ENCODE measurements around the gene HSPG2. TPM values are rescaled to one million over a fixed set of nuclear protein-coding genes. Genes with fewer than 3 reads are reported as not detected.
"Not testable (repeated sequence)": the region's sequence is repeated elsewhere in the genome, so short reads cannot be mapped to it uniquely, and the experiment has no call there.

Gene HSPG2
- 1.2 and 1.7 TPM in 2 replicates for total RNA-seq

DNA sequence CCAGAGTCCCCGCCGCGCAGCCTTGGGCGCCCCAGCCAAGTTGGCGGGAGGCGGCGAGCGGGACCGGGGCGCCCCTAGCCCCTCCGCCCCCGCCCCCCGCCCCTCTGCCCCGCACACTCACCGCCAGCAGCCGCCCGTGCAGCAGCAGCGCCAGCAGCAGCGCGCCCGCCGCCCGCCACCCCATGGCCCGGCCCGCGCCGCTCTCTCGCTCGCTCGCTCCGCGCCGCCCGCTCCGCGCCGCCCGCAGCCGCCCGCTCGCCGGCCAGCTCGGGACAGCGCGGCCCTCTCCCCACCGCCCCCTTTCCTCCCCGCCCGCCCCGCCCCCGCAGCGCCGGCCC lies at the start of gene HSPG2:
TSS of gene HSPG2 (minus strand) at position 277 of the 338 bp plus-strand sequence. CDS start at position 184, 93 bp downstream.
- Mint-ChIP-seq H3K9me3 (no peaks in the 10 kb centered on the region), H3K4me1 (peaks cover 7% of the 10 kb centered on the region), H3K4me3 (peak within 1 kb of the TSS; percentile 84), H3K27ac (peak within 1 kb of the TSS; percentile 27), H3K36me3 (ENCODE audit: low read depth) (peaks cover 1% of the 10 kb centered on the region), H3K27me3 (peaks cover 26% of the 10 kb centered on the region)
- ATAC-seq (ENCODE audit: low read depth) (no peak), DNase-seq (no peak)
- no peak for TF ChIP-seq CTCF (IDR thresholded peaks at IDR 0.05)
- intact Hi-C loops (cut with micrococcal nuclease) = loop anchor here (10.0 kb wide), 1 partner anchor 122 kb away; the partner anchor contains the start of gene LDLRAD2
- CTCF ChIA-PET = no interaction called here
- POLR2A ChIA-PET = no interaction called here

- CTCF ChIA-PET = interaction anchor here (0.9 kb wide), 1 partner anchor 35 kb away, joined by 3 read pairs; no protein-coding TSS in a partner anchor
- intact Hi-C loops (cut with micrococcal nuclease); ATAC-seq (ENCODE audit: low read depth); H3K27ac Mint-ChIP-seq; H3K4me1 Mint-ChIP-seq; POLR2A ChIA-PET; H3K9me3 Mint-ChIP-seq; H3K4me3 Mint-ChIP-seq; H3K27me3 Mint-ChIP-seq; H3K36me3 Mint-ChIP-seq (ENCODE audit: low read depth); DNase-seq: not testable (repeated sequence)
Measured at GRCh38 chr1:21986386-21986785, 49.3 kb upstream of the HSPG2 start.

GRCh38 chr1:21985893-21986292 lies 48.8 kb upstream of the HSPG2 start:
- H3K27me3 Mint-ChIP-seq; H3K4me3 Mint-ChIP-seq; H3K4me1 Mint-ChIP-seq; ATAC-seq (ENCODE audit: low read depth); DNase-seq; H3K9me3 Mint-ChIP-seq; H3K27ac Mint-ChIP-seq; POLR2A ChIA-PET; H3K36me3 Mint-ChIP-seq (ENCODE audit: low read depth); intact Hi-C loops (cut with micrococcal nuclease): not testable (repeated sequence)
- CTCF ChIA-PET = interaction anchor here (0.9 kb wide), 1 partner anchor 35 kb away, joined by 3 read pairs; no protein-coding TSS in a partner anchor

GRCh38 chr1:21983539-21983938 lies 46.4 kb upstream of the HSPG2 start:
- CTCF ChIA-PET; intact Hi-C loops (cut with micrococcal nuclease): not testable (repeated sequence)

DNA sequence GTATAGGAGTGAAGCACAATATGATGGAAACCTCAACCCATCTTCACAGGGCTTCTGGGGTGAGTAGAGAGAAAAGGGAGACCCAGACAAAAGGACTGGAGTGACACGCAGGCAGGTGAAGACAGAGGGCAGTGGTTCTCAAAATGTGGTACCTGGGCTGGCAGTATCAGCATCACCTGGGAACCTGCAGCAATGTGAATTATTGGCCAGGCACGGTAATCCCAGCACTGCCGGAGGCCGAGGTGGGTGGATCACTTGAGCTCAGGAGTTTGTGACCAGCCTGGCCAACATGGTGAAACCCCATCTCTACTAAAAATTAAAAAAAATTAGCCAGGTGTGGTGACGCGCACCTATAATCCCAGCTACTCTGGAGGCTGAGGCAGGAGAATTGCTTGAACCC lies 45.0 kb upstream of the HSPG2 start:
- DNase-seq; H3K4me3 Mint-ChIP-seq; H3K4me1 Mint-ChIP-seq; H3K36me3 Mint-ChIP-seq (ENCODE audit: low read depth); intact Hi-C loops (cut with micrococcal nuclease); H3K27ac Mint-ChIP-seq; H3K9me3 Mint-ChIP-seq; H3K27me3 Mint-ChIP-seq; ATAC-seq (ENCODE audit: low read depth); CTCF ChIA-PET: not testable (repeated sequence)
- POLR2A ChIA-PET = interaction anchor here (0.7 kb wide), 1 partner anchor 111 kb away, joined by 4 read pairs; no protein-coding TSS in a partner anchor

More at GRCh38 chr1:21983539-21983938, 46.4 kb upstream of the HSPG2 start:
- POLR2A ChIA-PET; H3K4me1 Mint-ChIP-seq; H3K9me3 Mint-ChIP-seq; H3K27me3 Mint-ChIP-seq; H3K27ac Mint-ChIP-seq; ATAC-seq (ENCODE audit: low read depth); H3K4me3 Mint-ChIP-seq; DNase-seq; H3K36me3 Mint-ChIP-seq (ENCODE audit: low read depth): not testable (repeated sequence)

DNA sequence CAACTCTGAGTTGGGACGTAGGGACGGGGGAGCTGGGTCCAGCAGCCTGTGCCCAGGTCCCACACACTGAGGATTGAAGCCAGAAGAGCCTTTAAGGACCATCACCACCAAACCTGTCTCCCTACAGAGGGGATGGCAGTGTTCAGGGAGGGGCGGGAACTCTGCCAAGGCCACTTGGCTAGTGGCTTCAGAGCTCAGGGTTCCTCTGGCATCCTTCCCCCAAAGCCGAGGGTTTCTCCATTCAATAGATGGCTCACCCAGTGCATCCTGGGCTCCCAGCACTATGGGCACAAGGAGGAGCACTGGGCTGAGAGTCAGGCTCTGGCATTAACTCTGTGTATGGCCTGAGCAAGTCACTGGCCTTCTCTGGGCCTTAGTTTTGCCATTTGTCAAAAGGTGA lies 44.1 kb upstream of the HSPG2 start:
- H3K27me3 Mint-ChIP-seq; DNase-seq; H3K9me3 Mint-ChIP-seq; H3K4me1 Mint-ChIP-seq; H3K4me3 Mint-ChIP-seq; ATAC-seq (ENCODE audit: low read depth); CTCF ChIA-PET; H3K27ac Mint-ChIP-seq; intact Hi-C loops (cut with micrococcal nuclease); H3K36me3 Mint-ChIP-seq (ENCODE audit: low read depth): not testable (repeated sequence)
- POLR2A ChIA-PET = interaction anchor here (0.7 kb wide), 1 partner anchor 112 kb away, joined by 4 read pairs; no protein-coding TSS in a partner anchor

GRCh38 chr1:21980515-21981220 lies 43.6 kb upstream of the HSPG2 start:
- H3K36me3 Mint-ChIP-seq (ENCODE audit: low read depth); H3K4me3 Mint-ChIP-seq; H3K4me1 Mint-ChIP-seq; POLR2A ChIA-PET; H3K27ac Mint-ChIP-seq; CTCF ChIA-PET; ATAC-seq (ENCODE audit: low read depth); intact Hi-C loops (cut with micrococcal nuclease); H3K27me3 Mint-ChIP-seq; DNase-seq; H3K9me3 Mint-ChIP-seq: not testable (repeated sequence)

DNA sequence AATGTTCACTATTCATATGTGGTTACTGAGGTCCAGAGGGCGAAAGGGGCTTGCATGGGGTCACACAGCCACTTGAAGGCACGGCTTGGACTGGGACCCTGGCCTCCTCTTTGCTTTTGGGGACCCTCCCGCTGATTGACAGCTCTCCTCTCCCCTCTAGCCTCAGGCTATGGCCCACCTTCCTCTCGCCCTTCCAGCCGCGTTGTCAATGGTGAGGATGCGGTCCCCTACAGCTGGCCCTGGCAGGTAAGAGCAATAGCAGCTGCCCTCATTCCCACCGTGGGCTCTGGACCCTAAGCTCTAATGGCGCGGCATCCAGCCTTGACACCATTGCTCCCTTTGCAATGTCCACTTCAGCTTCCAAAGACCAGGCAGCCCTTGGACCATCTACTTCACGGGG lies 41.1 kb upstream of the HSPG2 start:
- H3K27me3 Mint-ChIP-seq; H3K4me3 Mint-ChIP-seq; H3K4me1 Mint-ChIP-seq; H3K9me3 Mint-ChIP-seq; H3K36me3 Mint-ChIP-seq (ENCODE audit: low read depth); H3K27ac Mint-ChIP-seq; DNase-seq; ATAC-seq (ENCODE audit: low read depth); intact Hi-C loops (cut with micrococcal nuclease); POLR2A ChIA-PET; CTCF ChIA-PET: not testable (repeated sequence)

DNA sequence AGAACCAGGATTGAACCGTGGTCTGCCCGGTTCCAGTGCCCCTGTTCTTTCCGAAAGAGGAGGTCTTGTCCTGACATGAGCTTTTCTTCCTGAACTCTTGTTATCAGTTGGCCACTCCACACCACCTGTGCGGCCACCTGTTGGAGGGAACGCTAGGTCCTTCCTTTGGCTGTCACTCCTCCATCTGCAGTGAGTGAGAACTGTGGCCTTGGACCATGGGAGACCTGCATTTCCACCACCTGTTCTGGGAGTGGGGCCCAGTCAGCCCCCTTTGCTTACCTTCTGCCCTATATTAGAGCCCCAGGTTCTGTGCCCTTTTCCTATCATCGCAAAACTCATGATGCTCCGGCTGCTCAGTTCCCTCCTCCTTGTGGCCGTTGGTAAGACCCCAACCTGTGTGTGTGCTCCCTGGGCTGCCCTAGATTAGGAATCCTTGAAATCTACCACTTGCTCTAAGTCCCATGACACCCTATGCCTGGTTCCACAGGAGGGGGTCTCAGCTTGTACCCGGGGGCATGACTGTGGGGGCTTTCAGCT lies 39.7 kb upstream of the HSPG2 start, which contains the start of gene CELA3B:
TSS of gene CELA3B (plus strand) at position 320 of the 537 bp plus-strand sequence. CDS start at position 338, 18 bp downstream.
- ATAC-seq (ENCODE audit: low read depth); POLR2A ChIA-PET; intact Hi-C loops (cut with micrococcal nuclease); H3K36me3 Mint-ChIP-seq (ENCODE audit: low read depth); H3K27me3 Mint-ChIP-seq; H3K27ac Mint-ChIP-seq; H3K4me1 Mint-ChIP-seq; DNase-seq; H3K9me3 Mint-ChIP-seq; H3K4me3 Mint-ChIP-seq; CTCF ChIA-PET: not testable (repeated sequence)

DNA sequence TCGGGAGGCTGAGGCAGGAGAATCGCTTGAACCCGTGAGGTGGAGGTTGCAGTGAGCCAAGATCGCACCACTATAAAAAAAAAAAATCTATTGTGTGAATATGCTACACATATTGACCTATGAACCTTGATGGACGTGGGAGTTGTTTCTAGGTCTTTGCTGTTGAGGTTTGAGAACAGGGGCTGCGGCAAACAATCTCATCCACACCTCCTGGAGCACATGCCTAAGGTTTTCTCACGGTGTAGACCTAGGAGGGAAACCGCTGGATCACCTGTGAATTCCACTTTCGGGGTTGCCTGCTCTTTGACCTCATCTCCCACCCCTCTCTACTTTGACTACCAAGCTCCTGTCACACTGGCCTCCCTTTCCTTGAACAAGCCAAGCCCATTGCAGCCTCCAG lies 38.2 kb upstream of the HSPG2 start:
- POLR2A ChIA-PET; H3K4me1 Mint-ChIP-seq; H3K27ac Mint-ChIP-seq; H3K27me3 Mint-ChIP-seq; DNase-seq; intact Hi-C loops (cut with micrococcal nuclease); H3K36me3 Mint-ChIP-seq (ENCODE audit: low read depth); H3K4me3 Mint-ChIP-seq; H3K9me3 Mint-ChIP-seq; CTCF ChIA-PET; ATAC-seq (ENCODE audit: low read depth): not testable (repeated sequence)

GRCh38 chr1:21974699-21975098 lies 37.6 kb upstream of the HSPG2 start:
- H3K4me1 Mint-ChIP-seq; H3K27me3 Mint-ChIP-seq; H3K36me3 Mint-ChIP-seq (ENCODE audit: low read depth); ATAC-seq (ENCODE audit: low read depth); intact Hi-C loops (cut with micrococcal nuclease); DNase-seq; H3K9me3 Mint-ChIP-seq; CTCF ChIA-PET; H3K4me3 Mint-ChIP-seq; POLR2A ChIA-PET; H3K27ac Mint-ChIP-seq: not testable (repeated sequence)

Data from activated B cell treated with CpG ODN at 0.5 μM for 24 hours (primary cell).